Peyer's patch (tissue), 4 donors: Measurements from ENCODE around the gene TMEM178B. TPM values are rescaled to one million over a fixed set of nuclear protein-coding genes. Genes with fewer than 3 reads are reported as not detected.

Experiments
- DNase-seq, 3 donors: peaks; one replicate each; pipeline ENCODE4 v3.0.0-alpha.2; 2017 to 2019
- H3K27ac ChIP-seq, 4 donors: fragments of 200-600 bp; sonication (generic); one replicate each; pipeline ENCODE4 v1.5.1; 2016 to 2019
- H3K27me3 ChIP-seq, 2 donors: fragments of 200-600 bp; sonication (generic); one replicate each; pipeline ENCODE4 v1.5.1; 2019
- H3K36me3 ChIP-seq, 3 donors: fragments of 200-600 bp; sonication (generic); one replicate each; pipeline ENCODE4 v1.5.1; 2016 to 2019
- H3K4me1 ChIP-seq, 4 donors: fragments of 200-600 bp; sonication (generic); one replicate each; pipeline ENCODE4 v1.5.1; 2016 to 2019
- H3K4me3 ChIP-seq, 4 donors: fragments of 200-600 bp; sonication (generic); 1 replicate in 3 of 4; 2 replicates in 1 of 4; pipeline ENCODE4 v1.5.1; 2016 to 2019; ENCODE audit warnings: mild to moderate bottlenecking in 1 of 4
- H3K9me3 ChIP-seq, 4 donors: fragments of 200-600 bp; sonication (generic); one replicate each; pipeline ENCODE4 v1.5.1; 2016 to 2019; ENCODE audit warnings: mild to moderate bottlenecking in 1 of 4
- POLR2A ChIP-seq, 2 donors: fragments of 450-650 bp; IDR thresholded peaks; one replicate each; pipeline ENCODE4 v1.5.1; 2017; ENCODE audit warnings: antibody characterized with exemption in 2 of 2, mild to moderate bottlenecking in 2 of 2, moderate library complexity in 2 of 2
- total RNA-seq, 4 donors: library from RNA; depleted of rRNA; stranded (reverse); fragments of >200 nt; gene quantifications; one replicate each; pipeline ENCODE4 v1.1.0, GENCODE V29; 2016
- TF ChIP-seq, protein P1 (sequence below), 6 experiments: fragments of 450-650 bp in 4 of 6; fragments of 200-600 bp in 2 of 6; sonication (generic) in 1 of 6; IDR thresholded peaks; one replicate each; pipeline ENCODE4 v1.5.1; 2017 to 2019; ENCODE audit warnings: antibody characterized with exemption in 6 of 6, mild to moderate bottlenecking in 3 of 6, moderate library complexity in 1 of 6

Gene TMEM178B
- total RNA-seq, 4 donors from 2014 or later = under 0.01 to 0.66 (median 0.13) TPM; not detected in 1

- Histone ChIP-seq H3K9me3 (no peaks in the 10 kb centered on the region), H3K27me3 (no peaks in the 10 kb centered on the region), H3K4me3 (no peak overlapping the region), H3K4me1 (no peaks in the 10 kb centered on the region), H3K27ac (no peak overlapping the region), H3K36me3 (no peaks in the 10 kb centered on the region)
- DNase-seq = peak in 2 of 3 donors; percentile 18 to 66
- TF ChIP-seq POLR2A (IDR thresholded peaks at IDR 0.05) = no peak
- TF ChIP-seq, protein P1, sequence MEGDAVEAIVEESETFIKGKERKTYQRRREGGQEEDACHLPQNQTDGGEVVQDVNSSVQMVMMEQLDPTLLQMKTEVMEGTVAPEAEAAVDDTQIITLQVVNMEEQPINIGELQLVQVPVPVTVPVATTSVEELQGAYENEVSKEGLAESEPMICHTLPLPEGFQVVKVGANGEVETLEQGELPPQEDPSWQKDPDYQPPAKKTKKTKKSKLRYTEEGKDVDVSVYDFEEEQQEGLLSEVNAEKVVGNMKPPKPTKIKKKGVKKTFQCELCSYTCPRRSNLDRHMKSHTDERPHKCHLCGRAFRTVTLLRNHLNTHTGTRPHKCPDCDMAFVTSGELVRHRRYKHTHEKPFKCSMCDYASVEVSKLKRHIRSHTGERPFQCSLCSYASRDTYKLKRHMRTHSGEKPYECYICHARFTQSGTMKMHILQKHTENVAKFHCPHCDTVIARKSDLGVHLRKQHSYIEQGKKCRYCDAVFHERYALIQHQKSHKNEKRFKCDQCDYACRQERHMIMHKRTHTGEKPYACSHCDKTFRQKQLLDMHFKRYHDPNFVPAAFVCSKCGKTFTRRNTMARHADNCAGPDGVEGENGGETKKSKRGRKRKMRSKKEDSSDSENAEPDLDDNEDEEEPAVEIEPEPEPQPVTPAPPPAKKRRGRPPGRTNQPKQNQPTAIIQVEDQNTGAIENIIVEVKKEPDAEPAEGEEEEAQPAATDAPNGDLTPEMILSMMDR (IDR thresholded peaks at IDR 0.05) = no peak
Observed at GRCh38 chr7:141158561-141158960, 84.7 kb downstream of the TMEM178B start.

GRCh38 chr7:141160246-141160860 lies 86.5 kb downstream of the TMEM178B start:
- no peak for DNase-seq
- H3K27ac ChIP-seq = no peak overlapping the region
- no peaks in the 10 kb centered on the region for H3K36me3 ChIP-seq
- no peak overlapping the region for H3K4me3 ChIP-seq
- TF ChIP-seq, protein P1 (IDR thresholded peaks at IDR 0.05) = no peak
- no peaks in the 10 kb centered on the region for H3K27me3 ChIP-seq
- no peaks in the 10 kb centered on the region for H3K4me1 ChIP-seq
- no peaks in the 10 kb centered on the region for H3K9me3 ChIP-seq

DNA sequence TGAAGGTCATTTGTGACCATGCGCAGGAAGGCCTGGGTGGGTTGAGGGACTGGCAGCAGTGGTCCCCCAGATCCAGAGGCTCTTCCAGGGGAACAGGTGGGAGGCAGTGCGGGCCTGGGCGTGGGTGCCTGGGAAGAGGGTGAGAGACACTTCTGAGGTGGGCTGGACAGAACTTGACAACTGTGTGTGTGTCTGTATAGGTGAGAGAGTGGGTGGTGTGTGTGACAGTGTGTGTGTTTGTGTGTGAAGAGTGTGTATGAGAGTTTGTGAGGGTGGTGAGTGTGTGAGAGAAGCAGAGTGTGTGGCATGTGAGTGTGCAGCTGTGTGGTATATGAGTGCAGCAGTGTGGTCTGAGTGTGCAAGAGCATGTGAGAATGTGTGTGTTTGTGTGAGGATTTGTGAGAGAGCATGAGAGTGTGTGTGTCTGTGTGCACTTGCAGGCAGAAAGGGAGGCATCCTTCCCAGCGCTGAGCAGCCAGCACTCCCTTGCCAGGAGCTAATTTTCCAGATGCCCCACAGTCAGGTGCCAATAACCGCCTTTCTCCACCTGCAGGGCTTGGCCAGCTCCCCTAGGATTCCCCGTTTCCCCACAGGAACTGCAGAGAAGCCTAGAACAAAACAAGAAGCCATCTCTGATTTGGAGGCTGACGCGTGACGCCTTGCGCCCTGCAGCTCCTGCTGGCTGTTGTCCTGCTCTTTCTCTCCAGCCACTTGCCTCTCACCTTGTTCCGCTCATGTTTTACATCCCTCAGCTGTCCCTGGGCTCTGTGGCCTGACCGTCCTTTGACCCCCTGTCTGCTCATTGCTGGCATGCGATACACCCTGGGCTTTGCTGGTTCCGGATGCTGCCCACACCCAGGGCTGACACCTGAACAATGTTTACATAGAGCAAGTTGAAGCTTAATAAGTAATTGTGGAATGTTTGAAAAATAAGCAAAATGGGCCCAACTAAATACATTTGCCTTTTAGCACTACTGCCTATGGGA lies 88.0 kb downstream of the TMEM178B start:
- no peak overlapping the region for H3K27ac ChIP-seq
- H3K36me3 ChIP-seq = no peaks in the 10 kb centered on the region
- no peaks in the 10 kb centered on the region for H3K4me1 ChIP-seq
- no peak overlapping the region for H3K4me3 ChIP-seq
- no peak for TF ChIP-seq POLR2A (IDR thresholded peaks at IDR 0.05)
- TF ChIP-seq, protein P1 (IDR thresholded peaks at IDR 0.05) = no peak
- H3K9me3 ChIP-seq = no peaks in the 10 kb centered on the region
- no peak for DNase-seq
- no peaks in the 10 kb centered on the region for H3K27me3 ChIP-seq

DNA sequence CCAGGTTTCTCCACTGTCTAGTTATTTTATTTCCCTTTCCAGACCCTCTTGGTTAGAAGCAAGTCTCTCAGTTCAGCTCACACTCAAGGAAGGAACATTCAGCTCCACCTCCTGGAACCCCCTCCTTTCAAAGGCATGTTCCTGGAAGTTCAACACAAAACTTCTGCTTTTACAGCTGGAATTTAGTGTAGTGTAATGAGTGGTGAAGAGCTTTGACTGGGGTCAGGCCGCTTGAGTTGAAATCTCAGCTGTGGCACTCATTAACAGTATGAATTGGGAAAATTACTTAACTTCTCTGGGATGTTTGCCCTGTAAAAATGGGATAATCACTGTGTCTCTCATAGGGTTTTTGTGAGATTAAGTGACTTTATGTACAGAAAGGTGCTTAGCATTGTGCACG lies 91.7 kb downstream of the TMEM178B start:
- H3K27ac ChIP-seq = no peak overlapping the region
- no peaks in the 10 kb centered on the region for H3K9me3 ChIP-seq
- no peaks in the 10 kb centered on the region for H3K4me1 ChIP-seq
- H3K4me3 ChIP-seq = no peak overlapping the region
- no peak for DNase-seq
- H3K27me3 ChIP-seq = no peaks in the 10 kb centered on the region
- no peaks in the 10 kb centered on the region for H3K36me3 ChIP-seq
- TF ChIP-seq, protein P1 (IDR thresholded peaks at IDR 0.05) = no peak
- no peak for TF ChIP-seq POLR2A (IDR thresholded peaks at IDR 0.05)

DNA sequence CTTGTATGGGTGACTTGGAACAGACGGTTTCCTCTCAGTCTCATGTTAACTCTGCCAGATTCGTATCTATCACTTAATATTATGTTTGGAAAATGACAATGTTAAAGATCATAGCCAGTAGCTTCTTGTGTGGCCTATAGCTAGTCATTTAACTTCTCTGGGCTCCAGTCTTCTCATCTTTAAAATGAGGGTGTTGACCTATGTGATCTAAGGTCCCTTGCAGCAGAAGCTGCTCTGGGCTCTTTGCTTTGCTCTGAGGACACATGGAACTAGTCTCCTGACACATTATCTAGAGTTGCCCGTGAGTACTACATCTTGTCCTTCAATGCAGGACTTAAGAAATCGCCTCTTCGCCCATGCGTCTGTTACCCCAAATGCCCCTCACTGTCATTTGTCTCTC lies 93.1 kb downstream of the TMEM178B start:
- H3K36me3 ChIP-seq = no peaks in the 10 kb centered on the region
- no peak for DNase-seq
- no peak for TF ChIP-seq POLR2A (IDR thresholded peaks at IDR 0.05)
- TF ChIP-seq, protein P1 (IDR thresholded peaks at IDR 0.05) = no peak
- H3K4me3 ChIP-seq = no peak overlapping the region
- no peaks in the 10 kb centered on the region for H3K9me3 ChIP-seq
- H3K4me1 ChIP-seq = no peaks in the 10 kb centered on the region
- no peak overlapping the region for H3K27ac ChIP-seq
- no peaks in the 10 kb centered on the region for H3K27me3 ChIP-seq
